ENCODE results near the gene SERINC3.

SERINC3 gene

GRCh38 chr20:44516491-44516890 lies 5.4 kb downstream of the SERINC3 start:
- no peak overlapping the region for H3K27ac ChIP-seq (ENCODE audit: low read length)
- peaks cover 19% of the 10 kb centered on the region for H3K4me1 ChIP-seq (ENCODE audit: control insufficient read depth, insufficient read depth, low read length)

DNA sequence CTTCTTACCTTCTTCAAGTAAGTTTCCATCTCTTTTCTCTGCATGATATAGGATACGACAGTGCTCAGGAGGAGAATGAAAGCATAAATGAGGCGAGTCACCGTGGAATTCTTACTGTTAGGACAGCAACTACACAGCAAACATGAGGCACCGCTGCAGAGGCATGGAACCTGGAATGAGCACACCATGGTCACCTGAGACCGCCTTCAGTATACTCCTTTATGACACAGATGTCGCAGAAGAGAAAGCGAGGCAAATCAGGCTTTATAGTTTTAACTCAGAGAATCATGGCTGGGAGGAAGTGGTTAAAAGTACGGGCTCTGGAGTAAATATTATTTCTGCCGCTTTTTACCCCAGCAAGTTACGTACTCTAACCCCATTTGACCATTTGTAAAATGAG lies 8.0 kb downstream of the SERINC3 start:
- peaks cover 11 to 18% of the 10 kb centered on the region in 2 donors for H3K36me3 ChIP-seq (ENCODE audit: control insufficient read depth in 2 of 2, insufficient read depth in 2 of 2, low read length in 2 of 2)

More at GRCh38 chr20:44516491-44516890, 5.4 kb downstream of the SERINC3 start:
- no peak overlapping the region for H3K9ac ChIP-seq (ENCODE audit: low read length in 2 of 2)
- no peaks in the 10 kb centered on the region for H3K27me3 ChIP-seq (ENCODE audit: control insufficient read depth in 1 of 2, insufficient read depth in 2 of 2, low read length in 2 of 2)
- H3K36me3 ChIP-seq (ENCODE audit: control insufficient read depth in 2 of 2, insufficient read depth in 2 of 2, low read length in 2 of 2), result peaks cover 2% of the 10 kb centered on the region in 2 donors
- H3K4me3 ChIP-seq (ENCODE audit: low read length in 2 of 2), result no peak overlapping the region
- H3K9me3 ChIP-seq (ENCODE audit: control insufficient read depth in 2 of 2, low read length in 2 of 2), result no peaks in the 10 kb centered on the region

GRCh38 chr20:44509762-44510161 lies 12.1 kb downstream of the SERINC3 start:
- Histone ChIP-seq H3K9ac (ENCODE audit: low read length in 2 of 2) (no peak overlapping the region), H3K4me1 (ENCODE audit: control insufficient read depth, insufficient read depth, low read length) (peaks cover 4% of the 10 kb centered on the region), H3K9me3 (ENCODE audit: control insufficient read depth in 2 of 2, low read length in 2 of 2) (no peaks in the 10 kb centered on the region), H3K27me3 (ENCODE audit: control insufficient read depth in 1 of 2, insufficient read depth in 2 of 2, low read length in 2 of 2) (no peaks in the 10 kb centered on the region), H3K4me3 (ENCODE audit: low read length in 2 of 2) (no peak overlapping the region), H3K36me3 (ENCODE audit: control insufficient read depth in 2 of 2, insufficient read depth in 2 of 2, low read length in 2 of 2) (peaks cover 30 to 40% of the 10 kb centered on the region in 2 donors), H3K27ac (ENCODE audit: low read length) (no peak overlapping the region)

More for the DNA sequence above, 8.0 kb downstream of the SERINC3 start:
- H3K4me1 ChIP-seq (ENCODE audit: control insufficient read depth, insufficient read depth, low read length), result peaks cover 8% of the 10 kb centered on the region
- no peaks in the 10 kb centered on the region for H3K9me3 ChIP-seq (ENCODE audit: control insufficient read depth in 2 of 2, low read length in 2 of 2)
- H3K4me3 ChIP-seq (ENCODE audit: low read length in 2 of 2), result no peak overlapping the region
- no peaks in the 10 kb centered on the region for H3K27me3 ChIP-seq (ENCODE audit: control insufficient read depth in 1 of 2, insufficient read depth in 2 of 2, low read length in 2 of 2)
- H3K9ac ChIP-seq (ENCODE audit: low read length in 2 of 2), result no peak overlapping the region
- H3K27ac ChIP-seq (ENCODE audit: low read length), result no peak overlapping the region

DNA sequence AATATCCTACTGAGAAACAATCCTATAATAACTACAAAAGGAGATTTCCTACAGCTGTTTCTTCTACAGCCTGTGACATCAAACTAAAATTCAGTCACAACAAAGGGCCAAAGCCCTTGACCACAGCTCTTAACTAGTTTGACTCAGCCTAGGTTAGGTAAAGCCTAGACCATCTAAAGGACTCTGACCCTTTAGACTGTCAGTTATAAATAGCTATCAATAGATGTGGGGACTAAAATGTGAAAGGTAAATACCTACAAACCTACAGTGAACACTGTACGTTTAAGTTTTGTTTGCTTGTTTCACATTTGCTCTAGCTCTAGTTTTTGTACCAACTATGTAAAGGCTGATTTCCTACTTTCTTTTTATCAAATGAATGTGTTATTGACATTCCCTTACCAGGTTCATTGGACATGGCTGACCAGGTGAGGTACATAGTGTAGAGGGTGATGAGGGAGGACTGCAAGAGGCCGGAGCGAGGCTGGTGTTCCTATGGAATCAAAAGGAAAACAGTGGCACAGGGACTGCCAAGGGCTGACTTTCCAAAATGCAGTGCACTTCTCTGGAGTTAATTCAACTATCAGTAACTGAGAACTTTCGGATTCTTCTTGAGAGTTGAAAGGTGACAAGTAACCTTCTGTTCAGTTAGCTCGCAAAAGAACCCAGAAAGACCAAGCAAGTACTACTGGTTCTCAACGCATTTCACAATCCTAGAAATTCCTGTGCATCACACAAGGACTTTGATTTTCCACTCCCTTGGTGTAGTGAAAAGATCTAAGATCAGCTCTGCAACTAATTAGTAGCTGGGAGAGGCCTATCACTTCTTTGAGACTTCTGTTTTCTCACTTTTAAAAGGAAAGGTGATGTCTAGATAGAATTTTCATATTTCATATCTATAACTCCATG lies 17.2 kb downstream of the SERINC3 start:
- Histone ChIP-seq H3K36me3 (ENCODE audit: control insufficient read depth in 2 of 2, insufficient read depth in 2 of 2, low read length in 2 of 2) (peaks cover 59 to 70% of the 10 kb centered on the region in 2 donors), H3K27me3 (ENCODE audit: control insufficient read depth in 1 of 2, insufficient read depth in 2 of 2, low read length in 2 of 2) (no peaks in the 10 kb centered on the region)

DNA sequence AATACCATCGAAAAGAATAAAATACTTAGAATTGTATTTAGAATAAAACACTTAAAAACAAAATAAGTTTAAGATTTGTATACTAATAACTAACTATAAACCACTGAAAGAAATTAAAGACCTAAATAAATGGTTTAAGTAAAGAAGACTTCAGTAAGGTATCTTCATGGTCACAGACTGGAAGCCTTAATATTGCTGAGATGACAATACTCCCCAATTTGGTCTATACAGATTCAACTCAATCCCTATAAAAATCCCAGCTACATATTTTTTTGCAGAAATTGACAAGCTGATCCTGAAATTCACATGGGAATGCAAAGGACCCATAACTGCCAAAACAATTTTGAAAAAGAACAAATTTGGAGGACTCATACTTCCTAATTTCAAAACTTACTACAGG lies 18.9 kb downstream of the SERINC3 start:
- Histone ChIP-seq H3K4me1 (ENCODE audit: control insufficient read depth, insufficient read depth, low read length) (no peaks in the 10 kb centered on the region), H3K27me3 (ENCODE audit: control insufficient read depth in 1 of 2, insufficient read depth in 2 of 2, low read length in 2 of 2) (no peaks in the 10 kb centered on the region), H3K36me3 (ENCODE audit: control insufficient read depth in 2 of 2, insufficient read depth in 2 of 2, low read length in 2 of 2) (peaks cover 51 to 67% of the 10 kb centered on the region in 2 donors), H3K4me3 (ENCODE audit: low read length in 2 of 2) (no peak overlapping the region), H3K27ac (ENCODE audit: low read length) (no peak overlapping the region), H3K9me3 (ENCODE audit: control insufficient read depth in 2 of 2, low read length in 2 of 2) (no peaks in the 10 kb centered on the region), H3K9ac (ENCODE audit: low read length in 2 of 2) (no peak overlapping the region)

More for the DNA sequence above, 17.2 kb downstream of the SERINC3 start:
- H3K4me1 ChIP-seq (ENCODE audit: control insufficient read depth, insufficient read depth, low read length), result no peaks in the 10 kb centered on the region
- H3K27ac ChIP-seq (ENCODE audit: low read length), result no peak overlapping the region
- H3K9ac ChIP-seq (ENCODE audit: low read length in 2 of 2), result no peak overlapping the region
- H3K9me3 ChIP-seq (ENCODE audit: control insufficient read depth in 2 of 2, low read length in 2 of 2), result no peaks in the 10 kb centered on the region
- H3K4me3 ChIP-seq (ENCODE audit: low read length in 2 of 2), result no peak overlapping the region

DNA sequence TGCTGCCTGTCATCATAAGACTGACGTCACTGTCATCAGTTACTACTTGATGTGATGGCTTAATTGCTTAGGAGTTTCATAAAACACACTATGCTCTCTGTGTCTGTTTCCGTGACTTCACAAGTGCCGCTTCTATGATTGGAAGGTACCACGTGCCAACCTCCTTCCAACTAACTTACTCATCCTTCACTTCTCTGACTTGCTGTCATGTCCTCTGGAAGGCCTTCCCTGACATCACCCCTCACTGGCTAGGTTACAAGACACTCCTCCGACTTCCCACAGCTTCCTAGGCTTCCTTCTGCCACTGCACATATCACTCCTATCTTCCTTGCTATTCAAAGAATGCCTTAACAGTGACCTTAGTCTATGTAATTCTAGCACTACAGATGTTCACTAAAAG lies 20.4 kb downstream of the SERINC3 start:
- no peak overlapping the region for H3K27ac ChIP-seq (ENCODE audit: low read length)
- H3K36me3 ChIP-seq (ENCODE audit: control insufficient read depth in 2 of 2, insufficient read depth in 2 of 2, low read length in 2 of 2), result peaks cover 54 to 63% of the 10 kb centered on the region in 2 donors
- H3K9ac ChIP-seq (ENCODE audit: low read length in 2 of 2), result no peak overlapping the region

GRCh38 chr20:44500221-44500620 lies 21.6 kb downstream of the SERINC3 start:
- H3K36me3 ChIP-seq (ENCODE audit: control insufficient read depth in 2 of 2, insufficient read depth in 2 of 2, low read length in 2 of 2), result peaks cover 59 to 73% of the 10 kb centered on the region in 2 donors
- no peaks in the 10 kb centered on the region for H3K27me3 ChIP-seq (ENCODE audit: control insufficient read depth in 1 of 2, insufficient read depth in 2 of 2, low read length in 2 of 2)
- H3K9me3 ChIP-seq (ENCODE audit: control insufficient read depth in 2 of 2, low read length in 2 of 2), result no peaks in the 10 kb centered on the region
- no peak overlapping the region for H3K4me3 ChIP-seq (ENCODE audit: low read length in 2 of 2)
- H3K27ac ChIP-seq (ENCODE audit: low read length), result no peak overlapping the region
- no peaks in the 10 kb centered on the region for H3K4me1 ChIP-seq (ENCODE audit: control insufficient read depth, insufficient read depth, low read length)
- H3K9ac ChIP-seq (ENCODE audit: low read length in 2 of 2), result no peak overlapping the region

More for the DNA sequence above, 20.4 kb downstream of the SERINC3 start:
- Histone ChIP-seq H3K9me3 (ENCODE audit: control insufficient read depth in 2 of 2, low read length in 2 of 2) (no peaks in the 10 kb centered on the region), H3K4me3 (ENCODE audit: low read length in 2 of 2) (no peak overlapping the region), H3K4me1 (ENCODE audit: control insufficient read depth, insufficient read depth, low read length) (no peaks in the 10 kb centered on the region), H3K27me3 (ENCODE audit: control insufficient read depth in 1 of 2, insufficient read depth in 2 of 2, low read length in 2 of 2) (no peaks in the 10 kb centered on the region)

DNA sequence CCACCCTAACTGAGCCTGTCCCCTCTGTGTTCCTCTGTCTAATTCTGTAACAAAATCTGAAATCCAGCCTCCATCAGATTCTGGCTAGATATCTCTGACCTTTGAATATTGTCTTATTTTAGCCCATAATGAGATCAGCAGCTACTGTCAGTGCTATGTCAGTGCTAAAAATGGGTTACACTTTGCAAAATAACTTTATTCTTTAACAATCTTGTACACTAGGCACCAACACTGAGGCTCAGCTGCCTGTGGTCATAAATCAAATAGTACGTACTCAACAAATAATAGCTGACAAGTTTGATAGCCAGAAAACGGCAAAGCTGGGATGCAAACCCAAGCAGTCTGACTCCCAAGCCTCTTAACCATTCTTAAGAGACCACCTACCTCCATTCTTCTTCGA lies 24.1 kb downstream of the SERINC3 start:
- Histone ChIP-seq H3K27ac (ENCODE audit: low read length) (no peak overlapping the region), H3K9ac (ENCODE audit: low read length in 2 of 2) (no peak overlapping the region), H3K36me3 (ENCODE audit: control insufficient read depth in 2 of 2, insufficient read depth in 2 of 2, low read length in 2 of 2) (peaks cover 60 to 70% of the 10 kb centered on the region in 2 donors), H3K27me3 (ENCODE audit: control insufficient read depth in 1 of 2, insufficient read depth in 2 of 2, low read length in 2 of 2) (no peaks in the 10 kb centered on the region), H3K4me3 (ENCODE audit: low read length in 2 of 2) (no peak overlapping the region), H3K4me1 (ENCODE audit: control insufficient read depth, insufficient read depth, low read length) (no peaks in the 10 kb centered on the region), H3K9me3 (ENCODE audit: control insufficient read depth in 2 of 2, low read length in 2 of 2) (no peaks in the 10 kb centered on the region)

DNA sequence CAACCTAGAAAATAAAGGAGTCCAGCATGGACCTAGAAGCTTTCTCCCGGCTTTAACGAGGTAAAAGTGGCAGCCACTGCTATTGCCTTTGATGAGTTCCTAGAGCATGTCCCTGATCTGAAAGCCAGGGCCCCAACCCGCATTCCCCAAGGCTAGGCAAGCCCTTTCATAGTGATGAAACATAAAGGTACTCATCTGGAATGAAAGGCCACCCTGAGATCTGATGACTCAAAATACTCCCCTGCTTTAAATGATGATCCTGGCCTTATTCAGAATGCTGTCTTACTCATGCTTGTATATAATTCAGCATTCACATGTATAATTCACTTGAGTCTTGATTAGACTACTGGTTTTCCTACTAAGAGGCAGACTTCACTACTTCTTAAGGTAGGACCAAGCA lies 24.9 kb downstream of the SERINC3 start:
- Histone ChIP-seq H3K36me3 (ENCODE audit: control insufficient read depth in 2 of 2, insufficient read depth in 2 of 2, low read length in 2 of 2) (peaks cover 63 to 73% of the 10 kb centered on the region in 2 donors), H3K9ac (ENCODE audit: low read length in 2 of 2) (no peak overlapping the region), H3K9me3 (ENCODE audit: control insufficient read depth in 2 of 2, low read length in 2 of 2) (no peaks in the 10 kb centered on the region), H3K27ac (ENCODE audit: low read length) (no peak overlapping the region), H3K4me1 (ENCODE audit: control insufficient read depth, insufficient read depth, low read length) (no peaks in the 10 kb centered on the region), H3K27me3 (ENCODE audit: control insufficient read depth in 1 of 2, insufficient read depth in 2 of 2, low read length in 2 of 2) (no peaks in the 10 kb centered on the region), H3K4me3 (ENCODE audit: low read length in 2 of 2) (no peak overlapping the region)

GRCh38 chr20:44495802-44496481 lies 25.9 kb downstream of the SERINC3 start:
- Histone ChIP-seq H3K9ac (ENCODE audit: low read length in 2 of 2) (no peak overlapping the region), H3K36me3 (ENCODE audit: control insufficient read depth in 2 of 2, insufficient read depth in 2 of 2, low read length in 2 of 2) (peaks cover 58 to 71% of the 10 kb centered on the region in 2 donors), H3K9me3 (ENCODE audit: control insufficient read depth in 2 of 2, low read length in 2 of 2) (no peaks in the 10 kb centered on the region), H3K4me3 (ENCODE audit: low read length in 2 of 2) (no peak overlapping the region), H3K4me1 (ENCODE audit: control insufficient read depth, insufficient read depth, low read length) (no peaks in the 10 kb centered on the region), H3K27ac (ENCODE audit: low read length) (no peak overlapping the region), H3K27me3 (ENCODE audit: control insufficient read depth in 1 of 2, insufficient read depth in 2 of 2, low read length in 2 of 2) (no peaks in the 10 kb centered on the region)
